Gastrocnemius medialis (tissue), 4 donors: ENCODE measurements around the gene PTPRN2.

ENCODE experiments used
- CTCF ChIP-seq, 5 experiments: fragments of 450-650 bp in 3 of 5; fragments of 200-600 bp in 2 of 5; sonication (generic) in 2 of 5; IDR thresholded peaks in 4 of 5; conservative IDR thresholded peaks in 1 of 5; 1 replicate in 4 of 5; 2 replicates in 1 of 5; pipeline ENCODE4 v1.5.1; 2016 to 2019; ENCODE audit warnings: antibody characterized with exemption in 5 of 5, mild to moderate bottlenecking in 3 of 5, moderate library complexity in 3 of 5
- POLR2A ChIP-seq, 2 donors: fragments of 450-650 bp; IDR thresholded peaks; one replicate each; pipeline ENCODE4 v1.6.1; 2017; ENCODE audit warnings: antibody characterized with exemption in 2 of 2, mild to moderate bottlenecking in 2 of 2, moderate library complexity in 2 of 2

GRCh38 chr7:158490171-158490782, 97.3 kb downstream of the PTPRN2 start:
- TF ChIP-seq CTCF (IDR thresholded peaks at IDR 0.05 in 4 of 5, conservative IDR thresholded peaks at IDR 0.05 in 1 of 5) (no peak), POLR2A (IDR thresholded peaks at IDR 0.05) (no peak)
